Smooth muscle cell (in vitro differentiated cells): ENCODE results near the gene ZNF782. TPM values are rescaled to one million over a fixed set of nuclear protein-coding genes. Genes with fewer than 3 reads are reported as not detected.

ENCODE experiments used
- DNase-seq: peaks from one replicate; lab custom pipeline; 2025; ENCODE audit not compliant: unreplicated experiment; lab: John Stamatoyannopoulos, UW
- H2AFZ ChIP-seq: fragments of 200-600 bp; sonication (generic); 2 replicates; pipeline ENCODE4 v1.6.0; 2016; ENCODE audit warnings: antibody characterized with exemption, low read depth, mild to moderate bottlenecking
- H3F3A ChIP-seq: fragments of 200-600 bp; sonication (generic); 2 replicates; pipeline ENCODE4 v1.6.0; 2017; ENCODE audit warnings: antibody characterized with exemption, low read depth
- H3K27ac ChIP-seq: fragments of 200-600 bp; sonication (generic); 2 replicates; pipeline ENCODE4 v1.5.1; 2016; ENCODE audit warnings: low read depth, mild to moderate bottlenecking
- H3K27me3 ChIP-seq: fragments of 200-600 bp; sonication (generic); 2 replicates; pipeline ENCODE4 v1.6.1; 2016; ENCODE audit warnings: low read depth, mild to moderate bottlenecking
- H3K36me3 ChIP-seq: fragments of 200-600 bp; sonication (generic); 2 replicates; pipeline ENCODE4 v1.5.1; 2016; ENCODE audit warnings: low read depth
- H3K4me1 ChIP-seq: fragments of 200-600 bp; sonication (generic); 2 replicates; pipeline ENCODE4 v1.5.1; 2016; ENCODE audit warnings: low read depth
- H3K4me2 ChIP-seq: fragments of 200-600 bp; sonication (generic); 2 replicates; pipeline ENCODE4 v1.6.0; 2016; ENCODE audit warnings: mild to moderate bottlenecking
- H3K4me3 ChIP-seq: fragments of 200-600 bp; sonication (generic); 2 replicates; pipeline ENCODE4 v1.5.1; 2016; ENCODE audit warnings: mild to moderate bottlenecking
- H3K79me2 ChIP-seq: fragments of 200-600 bp; sonication (generic); 2 replicates; pipeline ENCODE4 v1.6.0; 2016; ENCODE audit warnings: low read depth, mild to moderate bottlenecking
- H3K9ac ChIP-seq: fragments of 200-600 bp; sonication (generic); 2 replicates; pipeline ENCODE4 v1.6.0; 2016; ENCODE audit warnings: low read depth
- H3K9me3 ChIP-seq: fragments of 200-600 bp; sonication (generic); replicated peaks from 2 replicates; pipeline ENCODE4 v1.5.1; 2016; ENCODE audit warnings: low read depth
- H4K20me1 ChIP-seq: fragments of 200-600 bp; sonication (generic); 2 replicates; pipeline ENCODE4 v1.6.0; 2016; ENCODE audit warnings: low read depth
- CTCF ChIP-seq: fragments of 200-600 bp; sonication (generic); IDR thresholded peaks from 2 replicates; pipeline ENCODE4 v1.5.1; 2017; ENCODE audit warnings: borderline replicate concordance, mild to moderate bottlenecking, antibody characterized with exemption; ENCODE audit not compliant: insufficient read depth, poor library complexity, severe bottlenecking
- WGBS: methylation state at CpG from one replicate; pipeline ENCODE4 v1.1.7; 2016; ENCODE audit warnings: low lambda C conversion rate; 5-methylcytosine and 5-hydroxymethylcytosine counted together
- polyA plus RNA-seq: library from polyadenylated mRNA; unstranded; fragments of >200 nt; fragmentation: Nextera tagmentation; extraction: Ambion mirVana; gene quantifications from 2 replicates; pipeline ENCODE4 v1.2.1, GENCODE V29; 2016
- total RNA-seq: library from RNA; depleted of rRNA; stranded (reverse); fragments of >200 nt; gene quantifications from 2 replicates; pipeline ENCODE4 v1.2.3, GENCODE V29; 2014

ZNF782 gene
- total and polyA plus RNA-seq, 2 experiments from 2014 or later: 0.98 to 4.3 TPM

- Histone ChIP-seq H3K4me1 (peaks cover under 1% of the 10 kb centered on the region), H3K79me2 (no peaks in the 10 kb centered on the region), H3K27ac (no peak overlapping the region), H3K9me3 (no peaks in the 10 kb centered on the region), H3K4me3 (no peak overlapping the region), H2AFZ (no peak overlapping the region), H3K9ac (no peak overlapping the region), H3K27me3 (no peaks in the 10 kb centered on the region), H3F3A (no peaks in the 10 kb centered on the region), H4K20me1 (no peaks in the 10 kb centered on the region), H3K4me2 (no peak overlapping the region), H3K36me3 (no peaks in the 10 kb centered on the region)
- 100% methylated on average over 3 of the region's 3 CpGs for WGBS
- DNase-seq: no peak
- no peak for TF ChIP-seq CTCF
These were observed 70.3 kb downstream of the ZNF782 start for GRCh38 chr9:96784021-96784420.

GRCh38 chr9:96782235-96782634 is 72.1 kb downstream of the ZNF782 start:
- Histone ChIP-seq H3K79me2 (no peaks in the 10 kb centered on the region), H3K4me2 (no peak overlapping the region), H3K27me3 (no peaks in the 10 kb centered on the region), H4K20me1 (no peaks in the 10 kb centered on the region), H3K36me3 (no peaks in the 10 kb centered on the region), H3K9ac (no peak overlapping the region), H3F3A (no peaks in the 10 kb centered on the region), H3K27ac (no peak overlapping the region), H3K9me3 (no peaks in the 10 kb centered on the region), H2AFZ (no peak overlapping the region), H3K4me1 (peaks cover 8% of the 10 kb centered on the region), H3K4me3 (no peak overlapping the region)
- no peak for TF ChIP-seq CTCF
- DNase-seq: no peak

- DNase-seq: no peak
- Histone ChIP-seq H3K4me1 (peaks cover 12% of the 10 kb centered on the region), H3K9me3 (no peaks in the 10 kb centered on the region), H3K27me3 (no peaks in the 10 kb centered on the region), H3F3A (no peaks in the 10 kb centered on the region), H3K36me3 (no peaks in the 10 kb centered on the region), H2AFZ (no peak overlapping the region), H4K20me1 (no peaks in the 10 kb centered on the region), H3K4me2 (no peak overlapping the region), H3K27ac (no peak overlapping the region), H3K4me3 (no peak overlapping the region), H3K79me2 (no peaks in the 10 kb centered on the region), H3K9ac (no peak overlapping the region)
- WGBS: 86% methylated on average over 3 of the region's 3 CpGs
- TF ChIP-seq CTCF: no peak
These were observed 72.8 kb downstream of the ZNF782 start for GRCh38 chr9:96781552-96781951.

- no peak for DNase-seq
- Histone ChIP-seq H3K4me2 (peak overlapping the region; percentile 94), H3K27me3 (no peaks in the 10 kb centered on the region), H3K4me3 (peak overlapping the region; percentile 87), H3K4me1 (peaks cover 12% of the 10 kb centered on the region), H3K27ac (no peak overlapping the region), H4K20me1 (no peaks in the 10 kb centered on the region), H3K79me2 (no peaks in the 10 kb centered on the region), H2AFZ (no peak overlapping the region), H3F3A (no peaks in the 10 kb centered on the region), H3K9me3 (no peaks in the 10 kb centered on the region), H3K9ac (no peak overlapping the region), H3K36me3 (peaks cover 6% of the 10 kb centered on the region)
- no peak for TF ChIP-seq CTCF
- WGBS: 89% methylated on average over 2 of the region's 2 CpGs
These were observed 75.2 kb downstream of the ZNF782 start for GRCh38 chr9:96779089-96779488.
